Peyer's patch (tissue), 4 donors: ENCODE data around the gene RAET1E.

ENCODE experiments used
- POLR2A ChIP-seq, 2 donors: fragments of 450-650 bp; IDR thresholded peaks; one replicate each; pipeline ENCODE4 v1.5.1; 2017; ENCODE audit warnings: antibody characterized with exemption in 2 of 2, mild to moderate bottlenecking in 2 of 2, moderate library complexity in 2 of 2
- TF ChIP-seq, protein P1 (sequence below), 6 experiments: fragments of 450-650 bp in 4 of 6; fragments of 200-600 bp in 2 of 6; sonication (generic) in 1 of 6; IDR thresholded peaks; one replicate each; pipeline ENCODE4 v1.5.1; 2017 to 2019; ENCODE audit warnings: antibody characterized with exemption in 6 of 6, mild to moderate bottlenecking in 3 of 6, moderate library complexity in 1 of 6

DNA sequence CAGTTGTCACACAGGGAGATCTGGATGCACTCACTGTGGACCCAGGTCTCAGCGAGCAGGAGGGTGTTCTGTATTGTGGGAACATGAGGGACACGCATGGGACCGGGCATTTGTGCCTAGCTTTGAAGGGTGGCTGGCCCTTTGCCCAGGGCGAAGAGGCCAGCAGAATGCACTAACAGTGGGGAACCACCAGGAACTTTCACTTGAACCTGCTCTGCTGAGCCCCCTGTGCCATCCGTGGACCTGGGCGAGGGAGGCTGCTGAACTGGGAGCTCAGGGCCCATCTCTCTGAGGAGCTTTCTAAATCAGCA, 42.7 kb upstream of the RAET1E start:
- TF ChIP-seq, protein P1, sequence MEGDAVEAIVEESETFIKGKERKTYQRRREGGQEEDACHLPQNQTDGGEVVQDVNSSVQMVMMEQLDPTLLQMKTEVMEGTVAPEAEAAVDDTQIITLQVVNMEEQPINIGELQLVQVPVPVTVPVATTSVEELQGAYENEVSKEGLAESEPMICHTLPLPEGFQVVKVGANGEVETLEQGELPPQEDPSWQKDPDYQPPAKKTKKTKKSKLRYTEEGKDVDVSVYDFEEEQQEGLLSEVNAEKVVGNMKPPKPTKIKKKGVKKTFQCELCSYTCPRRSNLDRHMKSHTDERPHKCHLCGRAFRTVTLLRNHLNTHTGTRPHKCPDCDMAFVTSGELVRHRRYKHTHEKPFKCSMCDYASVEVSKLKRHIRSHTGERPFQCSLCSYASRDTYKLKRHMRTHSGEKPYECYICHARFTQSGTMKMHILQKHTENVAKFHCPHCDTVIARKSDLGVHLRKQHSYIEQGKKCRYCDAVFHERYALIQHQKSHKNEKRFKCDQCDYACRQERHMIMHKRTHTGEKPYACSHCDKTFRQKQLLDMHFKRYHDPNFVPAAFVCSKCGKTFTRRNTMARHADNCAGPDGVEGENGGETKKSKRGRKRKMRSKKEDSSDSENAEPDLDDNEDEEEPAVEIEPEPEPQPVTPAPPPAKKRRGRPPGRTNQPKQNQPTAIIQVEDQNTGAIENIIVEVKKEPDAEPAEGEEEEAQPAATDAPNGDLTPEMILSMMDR (IDR thresholded peaks at IDR 0.05): no peak
- TF ChIP-seq POLR2A (IDR thresholded peaks at IDR 0.05): no peak
